ENCODE data around the gene WDFY3.
"Not testable (repeated sequence)": the region's sequence is repeated elsewhere in the genome, so short reads cannot be mapped to it uniquely, and the experiment has no call there.

WDFY3 gene

DNA sequence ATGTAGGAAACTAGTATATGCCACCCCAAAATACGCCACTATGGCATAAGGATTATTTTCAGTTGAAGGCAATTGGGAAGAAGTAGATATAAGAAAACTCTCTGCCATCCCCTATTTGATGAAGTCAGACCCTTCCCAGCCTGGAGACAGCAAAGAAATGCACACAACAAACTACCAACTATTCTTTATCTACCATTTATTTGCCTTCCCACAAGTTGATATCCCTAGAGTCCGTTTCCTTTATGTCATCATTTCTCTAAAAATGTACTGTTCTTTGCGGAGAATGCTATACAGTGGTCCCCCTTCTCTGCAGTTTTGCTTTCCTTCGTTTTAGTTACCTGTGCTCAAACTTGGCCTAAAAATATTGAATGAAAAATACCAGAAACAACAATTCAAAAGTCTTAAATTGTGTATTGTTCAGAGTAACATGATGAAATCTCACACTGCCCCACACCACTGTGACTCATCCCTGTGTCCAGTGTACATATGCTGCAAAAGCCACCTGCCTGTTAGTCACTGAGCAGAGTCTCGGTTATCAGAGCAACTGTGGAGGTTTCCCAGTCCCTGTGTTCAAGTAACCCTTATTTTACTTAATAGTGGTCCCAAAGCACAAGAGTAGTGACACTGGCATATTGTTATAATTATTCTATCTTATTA, 152.3 kb downstream of the WDFY3 start:
- DNase-seq (ENCODE audit: low read depth in 1 of 2, low spot score in 1 of 2), result peak in 1 of 2 experiments; percentile 2

DNA sequence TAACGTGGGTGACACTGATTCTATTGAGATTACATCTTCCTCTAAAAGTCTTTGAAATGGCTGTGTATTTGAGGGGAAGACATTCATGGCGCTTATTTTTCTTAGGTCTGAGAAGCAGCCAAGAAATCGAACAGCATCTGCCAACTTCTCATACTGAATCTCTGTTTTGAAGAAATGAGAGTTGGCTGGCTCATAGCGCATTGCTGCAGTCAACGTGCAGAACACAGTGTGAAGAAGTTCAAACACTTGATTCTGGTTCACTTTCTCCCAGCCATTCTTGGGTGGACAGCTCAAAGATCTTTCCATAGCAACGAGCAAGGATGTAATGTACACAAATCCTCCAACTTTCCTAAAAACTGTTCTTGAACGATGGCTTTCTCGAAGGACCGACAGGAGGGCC, 156.5 kb downstream of the WDFY3 start:
- no peak for DNase-seq (ENCODE audit: low read depth in 1 of 2, low spot score in 1 of 2)
- TF ChIP-seq JUND (IDR thresholded peaks at IDR 0.05; ENCODE audit: low read depth), result no peak

More for the DNA sequence above, 152.3 kb downstream of the WDFY3 start:
- in situ Hi-C loops (cut with HindIII; ENCODE audit: low pct_unique_long_range_greater_than_20kb, low sequenced_read_pairs), result no loop called here
- no peak for TF ChIP-seq JUND (IDR thresholded peaks at IDR 0.05; ENCODE audit: low read depth)

DNA sequence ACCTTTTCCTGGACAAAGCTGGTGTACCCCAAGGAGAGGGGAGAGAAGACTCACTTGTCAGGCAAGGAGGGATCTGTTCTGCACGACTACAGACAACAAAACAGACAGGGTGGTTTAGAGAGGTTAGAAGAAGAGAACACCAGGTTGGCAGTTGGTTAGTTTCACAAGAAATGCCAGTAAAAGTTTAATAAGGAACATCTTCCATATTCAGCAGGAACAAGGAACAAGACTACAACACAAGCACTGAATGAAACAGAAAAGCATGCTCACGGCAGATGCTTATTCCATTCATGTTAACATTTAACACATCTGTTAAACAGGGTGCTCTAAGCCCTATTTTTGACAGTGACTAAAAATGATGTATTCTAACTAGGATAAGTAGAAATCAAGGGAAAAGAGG, 158.2 kb downstream of the WDFY3 start:
- in situ Hi-C loops (cut with HindIII; ENCODE audit: low pct_unique_long_range_greater_than_20kb, low sequenced_read_pairs), result no loop called here
- no peak for TF ChIP-seq JUND (IDR thresholded peaks at IDR 0.05; ENCODE audit: low read depth)
- no peak for DNase-seq (ENCODE audit: low read depth in 1 of 2, low spot score in 1 of 2)

More for the DNA sequence above, 156.5 kb downstream of the WDFY3 start:
- in situ Hi-C loops (cut with HindIII; ENCODE audit: low pct_unique_long_range_greater_than_20kb, low sequenced_read_pairs), result no loop called here

DNA sequence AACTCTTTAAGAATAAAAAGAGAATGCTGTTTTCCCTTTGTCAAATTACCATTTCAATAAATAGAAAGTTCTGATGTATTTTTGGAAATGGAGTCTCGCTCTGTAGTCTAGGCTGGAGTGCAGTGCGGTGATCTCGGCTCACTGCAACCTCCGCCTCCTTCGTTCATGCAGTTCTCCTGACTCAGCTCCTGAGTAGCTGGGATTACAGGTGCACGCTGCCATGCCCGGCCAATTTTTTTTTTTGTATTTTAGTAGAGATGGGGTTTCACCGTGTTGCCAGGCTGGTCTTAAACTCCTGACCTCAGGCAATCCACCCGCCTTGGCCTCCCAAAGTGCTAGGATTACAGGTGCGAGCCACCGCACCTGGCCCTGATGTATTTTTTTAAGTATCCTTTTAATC, 159.9 kb downstream of the WDFY3 start:
- in situ Hi-C loops (cut with HindIII; ENCODE audit: low pct_unique_long_range_greater_than_20kb, low sequenced_read_pairs); DNase-seq (ENCODE audit: low read depth in 1 of 2, low spot score in 1 of 2): not testable (repeated sequence)

DNA sequence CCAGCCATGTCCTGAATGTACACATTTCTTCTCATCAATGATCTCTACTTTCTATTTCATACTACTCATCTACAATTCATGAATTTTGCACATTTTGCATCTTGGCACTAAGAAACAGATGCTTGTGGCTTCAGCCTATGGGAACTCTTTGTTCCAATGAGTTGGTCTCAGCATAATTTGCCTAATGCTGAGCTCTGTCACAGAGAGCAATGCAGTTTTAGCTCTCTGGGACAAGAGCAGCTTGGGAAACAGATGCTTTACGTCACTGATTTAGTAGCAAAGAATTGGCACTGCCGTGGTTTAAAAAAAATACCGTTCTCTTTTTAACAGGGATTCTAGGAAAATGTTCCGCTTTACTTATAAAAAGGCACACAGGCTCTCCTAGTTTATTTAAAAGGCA, 162.4 kb downstream of the WDFY3 start:
- in situ Hi-C loops (cut with HindIII; ENCODE audit: low pct_unique_long_range_greater_than_20kb, low sequenced_read_pairs), result no loop called here
- TF ChIP-seq JUND (IDR thresholded peaks at IDR 0.05; ENCODE audit: low read depth), result no peak
- DNase-seq (ENCODE audit: low read depth in 1 of 2, low spot score in 1 of 2), result no peak

DNA sequence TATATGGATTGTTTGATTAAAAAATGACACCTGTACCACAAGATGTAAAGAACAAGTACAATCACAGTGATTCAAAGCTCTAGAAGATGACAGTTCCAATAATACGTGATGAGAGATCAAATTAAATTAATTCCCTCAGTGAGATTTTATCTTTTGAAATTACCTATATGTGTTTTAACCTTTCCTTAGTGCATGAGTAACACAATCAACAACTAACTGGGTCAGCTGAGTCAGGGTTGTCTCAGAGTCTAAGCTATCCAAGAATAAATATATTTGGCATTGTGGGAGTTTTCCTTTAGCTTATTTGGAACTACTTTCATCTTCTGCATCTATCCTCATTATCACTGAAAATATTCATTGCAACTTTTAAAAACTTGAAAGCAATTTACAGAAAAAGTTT, 162.8 kb downstream of the WDFY3 start:
- DNase-seq (ENCODE audit: low read depth in 1 of 2, low spot score in 1 of 2), result no peak
- TF ChIP-seq JUND (IDR thresholded peaks at IDR 0.05; ENCODE audit: low read depth), result no peak
- in situ Hi-C loops (cut with HindIII; ENCODE audit: low pct_unique_long_range_greater_than_20kb, low sequenced_read_pairs), result no loop called here

DNA sequence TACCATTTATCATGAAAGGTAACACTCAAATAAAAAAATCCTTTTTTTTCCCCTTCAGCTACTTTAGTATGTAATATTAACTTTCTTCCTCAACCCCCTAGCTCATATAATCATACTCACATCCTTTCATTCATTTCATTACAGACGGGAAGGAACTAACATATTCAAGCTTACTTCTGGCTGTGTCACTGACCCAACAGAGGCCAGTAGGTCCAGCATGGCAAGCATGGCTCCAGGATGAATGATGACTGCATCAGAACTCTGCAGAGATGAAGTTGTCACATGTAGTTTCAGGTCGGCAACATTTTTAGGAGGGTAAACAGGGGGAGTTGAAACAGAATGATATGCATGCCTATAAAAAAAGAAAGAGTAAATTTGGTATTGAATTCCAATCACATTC, 163.4 kb downstream of the WDFY3 start:
- no peak for DNase-seq (ENCODE audit: low read depth in 1 of 2, low spot score in 1 of 2)
- in situ Hi-C loops (cut with HindIII; ENCODE audit: low pct_unique_long_range_greater_than_20kb, low sequenced_read_pairs), result no loop called here

DNA sequence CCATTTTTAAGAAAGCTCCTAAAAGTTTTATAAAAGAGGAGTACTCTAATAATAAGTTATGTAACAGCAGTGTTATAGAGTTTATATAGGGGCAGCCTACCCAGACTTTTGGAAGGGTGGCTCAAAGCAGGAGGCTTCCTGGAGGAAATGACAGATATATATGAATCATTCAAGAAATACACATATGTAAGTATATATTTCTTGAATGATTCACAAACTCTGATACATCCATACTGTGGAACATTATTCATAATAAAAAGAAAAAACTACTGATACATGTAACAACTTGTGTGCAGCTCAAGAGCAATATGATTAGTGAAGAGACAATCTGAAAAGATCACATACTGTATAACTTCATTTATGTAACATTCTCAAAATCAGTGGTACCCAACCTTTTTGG, 166.2 kb downstream of the WDFY3 start:
- TF ChIP-seq JUND (IDR thresholded peaks at IDR 0.05; ENCODE audit: low read depth), result no peak
- no peak for DNase-seq (ENCODE audit: low read depth in 1 of 2, low spot score in 1 of 2)

More for the DNA sequence above, 163.4 kb downstream of the WDFY3 start:
- TF ChIP-seq JUND (IDR thresholded peaks at IDR 0.05; ENCODE audit: low read depth), result no peak

DNA sequence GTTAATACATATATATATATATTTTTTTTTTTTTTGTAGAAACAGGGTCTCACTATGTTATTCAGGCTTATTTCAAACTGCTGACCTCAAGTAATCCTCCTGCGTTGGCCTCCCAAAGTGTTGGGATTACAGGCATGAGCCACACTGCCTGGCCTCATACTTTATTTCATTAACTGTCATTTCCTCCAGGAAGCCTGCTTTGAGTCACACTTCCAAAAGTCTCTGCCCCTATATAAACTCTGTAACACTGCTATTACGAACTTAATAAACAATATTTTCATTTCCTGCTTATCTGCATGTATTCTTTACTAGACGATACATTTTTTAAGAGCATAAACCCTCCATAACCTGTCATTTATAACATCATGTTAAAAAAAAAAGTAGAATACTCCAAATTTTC, 167.2 kb downstream of the WDFY3 start:
- DNase-seq (ENCODE audit: low read depth in 1 of 2, low spot score in 1 of 2), result no peak
- in situ Hi-C loops (cut with HindIII; ENCODE audit: low pct_unique_long_range_greater_than_20kb, low sequenced_read_pairs), result no loop called here
- TF ChIP-seq JUND (IDR thresholded peaks at IDR 0.05; ENCODE audit: low read depth), result no peak

More for the DNA sequence above, 166.2 kb downstream of the WDFY3 start:
- in situ Hi-C loops (cut with HindIII; ENCODE audit: low pct_unique_long_range_greater_than_20kb, low sequenced_read_pairs), result no loop called here

DNA sequence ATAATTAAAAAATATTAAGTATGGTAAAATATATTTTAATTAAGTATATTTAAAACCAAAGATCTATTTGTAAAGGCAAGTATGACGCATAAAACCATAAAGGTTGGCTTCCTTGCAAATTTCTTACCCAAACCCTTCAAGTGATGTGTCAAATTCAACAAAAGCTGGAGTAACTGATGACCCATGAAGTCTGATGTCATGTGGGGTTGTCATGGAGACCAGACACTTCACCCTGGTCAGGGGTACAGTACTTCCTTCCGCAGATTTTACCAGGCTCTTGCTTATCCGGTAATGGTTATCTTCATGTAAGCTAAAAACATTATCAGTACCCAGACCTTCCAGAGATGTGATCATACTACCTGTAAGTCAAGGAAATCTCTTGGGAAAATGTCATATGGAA, 170.1 kb downstream of the WDFY3 start:
- no peak for DNase-seq (ENCODE audit: low read depth in 1 of 2, low spot score in 1 of 2)
- in situ Hi-C loops (cut with HindIII; ENCODE audit: low pct_unique_long_range_greater_than_20kb, low sequenced_read_pairs), result no loop called here
- TF ChIP-seq JUND (IDR thresholded peaks at IDR 0.05; ENCODE audit: low read depth), result no peak

DNA sequence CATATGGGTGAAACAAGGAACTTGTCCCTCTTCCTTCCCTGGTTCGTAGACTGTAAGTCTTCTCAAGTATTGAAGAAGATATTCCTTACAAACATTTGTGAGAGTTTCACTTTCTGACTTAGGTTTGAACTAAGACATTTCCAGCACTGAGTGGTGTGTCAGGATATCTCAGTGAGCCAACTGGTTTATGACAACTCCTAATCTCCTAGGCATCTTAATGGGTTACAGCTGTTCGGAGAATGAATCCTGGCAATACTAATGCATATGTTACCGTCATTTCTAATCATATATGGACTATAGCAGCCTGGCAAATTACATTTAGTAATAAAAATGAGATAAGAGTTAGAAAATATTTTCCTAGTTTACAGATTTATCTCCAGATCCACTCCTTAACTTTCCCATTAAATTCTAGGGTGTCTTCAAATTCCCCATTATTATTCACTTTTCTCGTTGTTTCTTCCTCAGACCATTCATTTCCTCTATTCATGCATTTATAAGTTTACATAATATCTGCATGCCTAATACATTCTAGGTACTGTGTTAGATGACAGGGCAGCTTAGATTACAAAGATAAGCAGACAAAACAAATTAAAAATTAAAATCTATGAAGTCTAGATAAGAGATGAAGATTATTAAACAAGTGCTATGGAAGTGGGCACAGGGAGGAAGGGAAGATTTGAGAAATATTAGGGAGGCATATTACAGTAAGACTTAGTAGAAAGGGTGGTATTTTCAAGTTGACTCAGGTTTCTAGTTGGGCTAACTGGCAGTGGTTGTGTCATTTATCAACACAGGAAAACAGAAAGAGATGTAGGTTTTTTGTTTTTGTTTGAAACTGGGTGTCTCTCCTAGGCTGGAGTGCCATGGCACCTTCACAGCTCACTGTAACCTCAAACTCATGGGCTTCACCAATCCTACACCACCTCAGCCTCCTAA, 173.9 kb downstream of the WDFY3 start:
- TF ChIP-seq JUND (IDR thresholded peaks at IDR 0.05; ENCODE audit: low read depth), result no peak
- DNase-seq (ENCODE audit: low read depth in 1 of 2, low spot score in 1 of 2), result no peak
- in situ Hi-C loops (cut with HindIII; ENCODE audit: low pct_unique_long_range_greater_than_20kb, low sequenced_read_pairs), result no loop called here

DNA sequence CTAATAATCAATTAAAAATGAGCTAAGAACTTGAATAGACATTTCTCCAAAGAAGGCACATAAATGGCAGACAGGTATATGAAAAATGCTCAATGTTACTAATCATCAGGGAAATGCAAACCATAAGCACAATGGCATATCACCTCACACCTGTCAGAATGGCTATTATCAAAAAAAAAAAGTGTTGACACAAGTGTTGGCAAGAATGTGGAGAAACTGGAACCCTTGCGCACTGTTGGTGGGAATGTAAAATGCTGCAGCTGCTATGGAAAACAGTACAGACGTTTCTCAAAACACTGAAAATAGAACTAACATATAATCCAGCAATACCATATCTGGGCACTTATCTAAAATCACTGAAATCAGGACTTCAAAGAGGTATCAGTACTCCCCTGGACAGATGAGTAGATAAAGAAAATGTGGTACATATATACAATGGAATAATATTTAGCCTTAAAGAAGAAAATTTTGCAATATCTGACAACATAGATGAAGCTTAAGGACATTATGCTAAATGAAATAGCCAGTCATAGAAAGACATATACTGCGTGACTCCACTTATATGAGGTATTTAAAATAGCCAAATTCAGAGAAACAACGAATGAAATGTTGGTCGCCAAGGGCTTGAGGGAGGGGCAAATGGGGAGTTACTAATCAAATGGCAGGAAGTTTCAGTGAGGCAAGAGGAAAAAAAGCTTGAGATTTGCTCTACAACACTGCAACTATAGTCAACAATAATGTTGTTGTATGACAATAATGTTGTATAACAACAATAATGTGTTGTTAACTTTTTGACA, 175.5 kb downstream of the WDFY3 start:
- in situ Hi-C loops (cut with HindIII; ENCODE audit: low pct_unique_long_range_greater_than_20kb, low sequenced_read_pairs), result no loop called here
- no peak for DNase-seq (ENCODE audit: low read depth in 1 of 2, low spot score in 1 of 2)
- no peak for TF ChIP-seq JUND (IDR thresholded peaks at IDR 0.05; ENCODE audit: low read depth)
